PC-9 (cell line): ENCODE measurements around the gene SLC27A1.

ENCODE experiments used
- EZH2 ChIP-seq: fragments of 200-600 bp; sonication (generic); IDR thresholded peaks from 2 replicates; pipeline ENCODE4 v1.8.0; 2017; ENCODE audit warnings: antibody characterized with exemption, low read depth
- TF ChIP-seq, protein P1 (sequence below): fragments of 200-600 bp; sonication (generic); conservative IDR thresholded peaks from 2 replicates; pipeline ENCODE4 v1.6.1; 2017; ENCODE audit warnings: mixed run types, antibody characterized with exemption, mild to moderate bottlenecking, moderate library complexity

DNA sequence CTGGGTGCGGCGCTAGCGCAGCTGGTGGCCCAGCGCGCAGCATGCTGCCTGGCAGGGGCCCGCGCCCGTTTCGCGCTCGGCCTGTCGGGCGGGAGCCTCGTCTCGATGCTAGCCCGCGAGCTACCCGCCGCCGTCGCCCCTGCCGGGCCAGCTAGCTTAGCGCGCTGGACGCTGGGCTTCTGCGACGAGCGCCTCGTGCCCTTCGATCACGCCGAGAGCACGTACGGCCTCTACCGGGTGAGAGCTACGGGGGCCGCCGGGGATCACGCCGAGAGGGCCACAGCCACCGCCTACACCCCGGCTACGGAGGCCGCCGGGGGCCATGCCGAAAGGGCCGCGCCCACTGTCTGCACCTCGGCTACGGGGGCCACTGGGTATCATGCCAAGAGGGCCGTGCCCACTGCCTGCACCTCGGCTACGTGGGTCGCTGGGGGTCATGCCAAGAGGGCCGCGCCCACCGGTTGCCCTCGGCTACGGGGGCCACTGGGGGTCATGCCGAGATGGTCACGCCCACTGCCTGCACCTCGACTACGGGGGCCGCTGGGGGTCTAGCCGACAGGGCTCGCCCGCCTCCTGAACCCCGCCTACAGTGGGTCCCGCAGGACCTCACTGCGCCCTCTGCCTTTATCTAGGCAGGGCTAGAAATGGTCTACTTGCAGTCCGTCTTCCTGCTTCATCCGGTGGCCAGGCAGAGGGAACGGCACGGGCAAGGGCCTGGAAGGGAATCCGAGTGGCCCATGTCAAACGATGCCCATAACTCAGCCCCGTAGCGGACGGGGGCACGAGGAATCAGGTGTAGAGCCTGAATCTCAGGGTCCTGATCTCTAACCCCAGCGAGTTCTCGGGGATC lies 41.6 kb downstream of the SLC27A1 start:
- TF ChIP-seq, protein P1, sequence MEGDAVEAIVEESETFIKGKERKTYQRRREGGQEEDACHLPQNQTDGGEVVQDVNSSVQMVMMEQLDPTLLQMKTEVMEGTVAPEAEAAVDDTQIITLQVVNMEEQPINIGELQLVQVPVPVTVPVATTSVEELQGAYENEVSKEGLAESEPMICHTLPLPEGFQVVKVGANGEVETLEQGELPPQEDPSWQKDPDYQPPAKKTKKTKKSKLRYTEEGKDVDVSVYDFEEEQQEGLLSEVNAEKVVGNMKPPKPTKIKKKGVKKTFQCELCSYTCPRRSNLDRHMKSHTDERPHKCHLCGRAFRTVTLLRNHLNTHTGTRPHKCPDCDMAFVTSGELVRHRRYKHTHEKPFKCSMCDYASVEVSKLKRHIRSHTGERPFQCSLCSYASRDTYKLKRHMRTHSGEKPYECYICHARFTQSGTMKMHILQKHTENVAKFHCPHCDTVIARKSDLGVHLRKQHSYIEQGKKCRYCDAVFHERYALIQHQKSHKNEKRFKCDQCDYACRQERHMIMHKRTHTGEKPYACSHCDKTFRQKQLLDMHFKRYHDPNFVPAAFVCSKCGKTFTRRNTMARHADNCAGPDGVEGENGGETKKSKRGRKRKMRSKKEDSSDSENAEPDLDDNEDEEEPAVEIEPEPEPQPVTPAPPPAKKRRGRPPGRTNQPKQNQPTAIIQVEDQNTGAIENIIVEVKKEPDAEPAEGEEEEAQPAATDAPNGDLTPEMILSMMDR: no peak
- no peak for TF ChIP-seq EZH2
